ENCODE measurements around the gene MARK3.

MARK3 gene

DNA sequence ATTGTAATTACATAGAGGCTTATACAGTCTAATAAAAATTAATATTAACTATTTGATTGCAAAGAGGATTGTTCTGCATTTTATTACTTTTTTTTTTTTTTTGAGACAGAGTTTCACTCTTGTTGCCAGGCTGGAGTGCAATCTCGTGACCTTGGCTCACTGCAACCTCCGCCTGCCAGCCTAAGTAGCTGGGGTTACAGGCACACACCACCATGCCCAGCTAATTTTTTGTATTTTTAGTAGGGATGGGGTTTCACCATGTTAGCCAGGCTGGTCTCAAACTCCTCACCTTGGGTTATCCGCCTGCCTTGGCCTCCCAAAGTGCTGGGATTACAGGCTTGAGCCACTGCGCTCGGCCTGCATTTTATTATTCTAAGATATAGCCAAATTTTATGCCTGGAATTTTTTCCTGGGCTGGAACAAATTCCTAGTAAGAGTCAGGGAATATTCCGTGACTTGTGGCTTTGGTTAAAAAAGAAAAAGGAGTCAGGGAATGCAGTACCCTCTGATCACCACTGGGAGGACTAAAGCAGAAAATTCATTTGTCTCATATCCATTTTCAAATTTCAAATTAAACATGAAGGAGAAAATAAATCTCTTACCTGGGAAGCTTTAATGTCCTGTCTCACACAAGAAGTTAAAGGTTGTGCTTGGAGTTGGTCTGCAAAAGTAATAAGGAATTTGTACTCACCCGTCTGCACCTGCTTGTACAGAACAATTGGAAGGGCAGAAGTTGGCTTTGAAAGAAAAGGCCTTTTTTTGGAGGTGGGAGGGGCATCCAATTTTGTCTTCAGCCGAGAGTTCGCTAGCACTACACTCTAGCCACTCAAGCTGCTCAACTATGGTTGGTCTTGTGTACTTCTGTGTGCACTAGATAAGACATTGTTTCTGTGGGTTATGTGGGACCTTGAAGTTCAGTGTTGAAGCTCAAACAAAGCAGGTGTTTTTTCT, 8.7 kb downstream of the MARK3 start:
- Histone ChIP-seq H3K27me3 (ENCODE audit: control insufficient read depth, insufficient read depth, low read length, poor library complexity, severe bottlenecking) (no peaks in the 10 kb centered on the region), H3K4me1 (ENCODE audit: control insufficient read depth, insufficient read depth, low read length) (peaks cover 3% of the 10 kb centered on the region), H3K27ac (ENCODE audit: insufficient read depth, low read depth, low read length, poor library complexity, severe bottlenecking) (no peak overlapping the region), H3K9me3 (ENCODE audit: control insufficient read depth, low read length) (no peaks in the 10 kb centered on the region), H3K36me3 (ENCODE audit: control insufficient read depth, insufficient read depth, low read length) (no peaks in the 10 kb centered on the region), H3K4me3 (ENCODE audit: insufficient read depth, low read depth, low read length) (no peak overlapping the region)
- WGBS, 2 experiments: 64 to 72% methylated on average over 7 to 9 of the region's 9 CpGs

DNA sequence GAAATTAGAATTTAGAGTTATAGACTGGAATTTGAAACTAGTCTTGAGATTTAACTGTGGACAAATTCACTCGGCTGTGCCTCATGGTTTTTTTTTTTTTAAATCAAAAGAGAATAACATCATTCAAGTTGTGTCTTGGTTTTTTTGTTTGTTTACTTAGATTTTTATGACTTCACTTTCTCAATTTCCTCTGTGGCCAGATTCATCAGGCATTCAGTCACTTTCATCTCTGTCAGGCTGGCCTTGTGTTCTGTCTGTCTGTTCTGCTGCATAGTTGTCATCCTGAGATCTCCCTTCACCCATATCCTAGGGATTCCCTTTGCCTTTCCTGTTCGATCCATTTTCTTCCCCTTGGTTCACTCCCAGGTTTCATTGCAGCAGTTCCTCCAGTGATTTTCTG, 10.0 kb downstream of the MARK3 start:
- WGBS, 2 experiments: 87 to 94% methylated on average over 2 of the region's 2 CpGs
- peaks cover 3% of the 10 kb centered on the region for H3K4me1 ChIP-seq (ENCODE audit: control insufficient read depth, insufficient read depth, low read length)
- no peaks in the 10 kb centered on the region for H3K36me3 ChIP-seq (ENCODE audit: control insufficient read depth, insufficient read depth, low read length)
- no peak overlapping the region for H3K4me3 ChIP-seq (ENCODE audit: insufficient read depth, low read depth, low read length)
- H3K9me3 ChIP-seq (ENCODE audit: control insufficient read depth, low read length): no peaks in the 10 kb centered on the region
- no peak overlapping the region for H3K27ac ChIP-seq (ENCODE audit: insufficient read depth, low read depth, low read length, poor library complexity, severe bottlenecking)
- H3K27me3 ChIP-seq (ENCODE audit: control insufficient read depth, insufficient read depth, low read length, poor library complexity, severe bottlenecking): no peaks in the 10 kb centered on the region

DNA sequence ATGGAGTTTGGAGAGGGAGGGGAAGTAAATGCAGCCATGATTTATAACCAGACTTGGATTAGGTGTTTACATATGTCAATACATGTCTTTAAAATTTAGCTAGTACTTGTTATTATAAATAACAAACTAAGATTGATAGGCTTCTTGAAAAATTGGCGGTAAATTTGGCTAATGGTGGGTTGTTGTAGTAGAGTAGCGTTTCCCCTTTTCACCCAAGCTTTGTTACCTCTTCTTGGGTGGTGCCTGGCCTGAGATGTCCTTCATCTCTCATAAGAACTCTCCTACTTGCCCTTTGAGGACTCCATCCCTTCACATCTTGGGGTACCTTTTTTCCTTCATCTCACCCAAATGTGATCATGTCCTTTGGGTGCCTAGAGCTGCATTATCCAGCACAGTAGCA, 11.2 kb downstream of the MARK3 start:
- Histone ChIP-seq H3K27me3 (ENCODE audit: control insufficient read depth, insufficient read depth, low read length, poor library complexity, severe bottlenecking) (no peaks in the 10 kb centered on the region), H3K4me3 (ENCODE audit: insufficient read depth, low read depth, low read length) (no peak overlapping the region), H3K9me3 (ENCODE audit: control insufficient read depth, low read length) (no peaks in the 10 kb centered on the region), H3K4me1 (ENCODE audit: control insufficient read depth, insufficient read depth, low read length) (peaks cover 10% of the 10 kb centered on the region), H3K36me3 (ENCODE audit: control insufficient read depth, insufficient read depth, low read length) (no peaks in the 10 kb centered on the region), H3K27ac (ENCODE audit: insufficient read depth, low read depth, low read length, poor library complexity, severe bottlenecking) (no peak overlapping the region)
- WGBS, 2 experiments: 95 to 100% methylated on average over 1 to 2 of the region's 2 CpGs

DNA sequence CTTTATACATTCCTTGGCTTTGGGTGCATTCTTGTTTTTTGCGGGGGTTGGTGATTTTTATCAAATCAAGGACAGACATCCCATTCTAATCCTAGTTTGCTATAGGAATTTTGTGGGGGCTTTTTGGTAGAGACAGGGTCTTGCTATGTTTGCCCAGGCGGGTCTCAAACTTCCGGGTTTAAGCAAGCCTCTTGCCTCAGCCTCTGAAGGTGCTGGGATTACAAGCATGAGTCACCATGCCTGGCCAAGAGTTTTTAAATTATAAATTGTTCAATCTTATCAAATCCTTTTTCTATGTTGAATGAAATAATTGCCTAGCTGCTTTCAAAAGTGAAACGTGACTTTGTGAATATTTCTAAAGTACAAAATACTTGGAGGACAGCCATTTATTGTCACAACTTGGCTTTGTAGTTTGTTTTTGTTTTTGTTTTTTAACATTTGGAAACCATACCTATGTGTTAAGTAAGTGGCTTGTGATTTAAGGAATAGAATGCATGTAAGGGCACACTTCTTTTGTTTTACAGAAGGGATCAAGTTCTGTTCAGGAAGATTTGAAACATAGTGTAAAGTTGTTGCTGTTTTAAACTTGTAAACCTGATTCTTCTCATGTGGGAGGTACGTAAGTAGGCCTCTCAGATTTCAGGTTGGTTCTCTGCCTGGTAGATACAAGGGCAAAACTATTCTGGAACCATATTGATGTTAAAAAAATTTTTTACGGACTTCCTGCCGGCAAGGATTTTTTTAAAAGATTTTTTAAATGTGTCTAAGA, 13.4 kb downstream of the MARK3 start:
- Histone ChIP-seq H3K36me3 (ENCODE audit: control insufficient read depth, insufficient read depth, low read length) (no peaks in the 10 kb centered on the region), H3K4me3 (ENCODE audit: insufficient read depth, low read depth, low read length) (no peak overlapping the region), H3K9me3 (ENCODE audit: control insufficient read depth, low read length) (no peaks in the 10 kb centered on the region), H3K27me3 (ENCODE audit: control insufficient read depth, insufficient read depth, low read length, poor library complexity, severe bottlenecking) (no peaks in the 10 kb centered on the region), H3K27ac (ENCODE audit: insufficient read depth, low read depth, low read length, poor library complexity, severe bottlenecking) (no peak overlapping the region), H3K4me1 (ENCODE audit: control insufficient read depth, insufficient read depth, low read length) (peaks cover 17% of the 10 kb centered on the region)
- WGBS, 2 experiments: 96 to 98% methylated on average over 6 to 7 of the region's 7 CpGs

DNA sequence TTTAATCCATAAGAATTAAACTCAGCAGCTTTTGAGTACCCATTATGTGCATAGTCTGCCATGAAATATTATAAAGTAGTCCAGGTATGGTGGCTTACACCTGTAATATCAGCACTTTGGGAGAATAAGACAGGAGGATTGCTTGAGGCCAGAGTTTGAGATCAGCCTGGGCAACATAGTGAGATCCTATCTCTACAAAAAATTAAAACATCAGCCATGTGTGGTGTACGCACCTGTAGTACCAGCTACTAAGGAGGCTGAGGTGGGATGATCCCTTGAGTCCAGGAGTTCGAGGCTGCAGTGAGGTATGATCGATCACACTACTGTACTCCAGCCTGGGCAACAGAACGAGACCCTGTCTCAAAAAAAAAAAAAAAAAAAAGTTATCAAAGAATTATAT, 15.3 kb downstream of the MARK3 start:
- H3K27ac ChIP-seq (ENCODE audit: insufficient read depth, low read depth, low read length, poor library complexity, severe bottlenecking): no peak overlapping the region
- H3K27me3 ChIP-seq (ENCODE audit: control insufficient read depth, insufficient read depth, low read length, poor library complexity, severe bottlenecking): no peaks in the 10 kb centered on the region
- no peaks in the 10 kb centered on the region for H3K9me3 ChIP-seq (ENCODE audit: control insufficient read depth, low read length)
- H3K4me1 ChIP-seq (ENCODE audit: control insufficient read depth, insufficient read depth, low read length): peaks cover 14% of the 10 kb centered on the region
- 77 to 83% methylated on average over 3 of the region's 4 CpGs for WGBS, 2 experiments
- no peaks in the 10 kb centered on the region for H3K36me3 ChIP-seq (ENCODE audit: control insufficient read depth, insufficient read depth, low read length)
- no peak overlapping the region for H3K4me3 ChIP-seq (ENCODE audit: insufficient read depth, low read depth, low read length)

DNA sequence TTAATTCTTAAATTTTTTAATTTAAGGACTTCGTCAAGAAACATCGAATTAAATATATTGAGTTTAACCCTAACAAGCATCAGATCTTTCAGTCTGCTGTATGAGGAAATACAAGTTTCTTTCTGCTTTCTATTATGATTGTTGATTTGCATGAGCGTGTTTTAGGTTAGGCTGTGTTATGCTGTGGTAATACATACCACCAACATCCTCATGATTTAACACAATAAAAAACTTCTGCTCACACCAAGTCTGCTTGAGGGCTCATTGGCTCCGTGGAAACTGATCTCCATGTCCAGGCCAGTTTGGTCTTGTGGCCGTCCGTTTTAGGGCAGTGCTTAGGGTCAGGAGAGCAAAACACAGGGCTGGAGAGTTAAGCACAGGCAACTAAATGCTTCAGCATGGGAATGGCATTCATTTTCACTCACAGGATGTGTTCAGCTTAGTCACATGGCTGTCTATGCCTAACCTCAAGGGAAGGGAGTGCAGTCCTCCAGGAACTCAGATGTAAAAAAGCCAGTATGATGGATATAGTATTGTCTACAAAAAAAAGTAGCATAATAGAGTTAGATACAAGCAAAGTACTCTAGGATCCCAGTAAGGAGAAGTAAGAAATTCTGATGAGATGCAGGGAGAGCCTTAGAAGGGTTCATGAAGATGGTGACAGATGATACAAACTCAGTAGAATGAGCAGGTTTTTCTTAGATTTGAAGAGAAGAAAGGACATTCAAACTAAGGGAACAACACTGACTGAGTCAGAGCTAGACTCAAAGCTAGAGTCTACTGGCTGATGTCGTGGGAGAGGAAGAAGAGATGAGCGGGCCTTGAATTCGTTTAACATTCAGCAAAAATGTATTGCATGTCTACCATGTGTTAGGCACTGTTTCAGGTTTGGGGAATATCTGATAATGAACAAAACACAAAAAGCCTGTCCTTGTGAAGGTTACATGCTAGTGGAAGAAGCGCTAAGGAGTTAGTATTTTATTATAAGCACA, 16.3 kb downstream of the MARK3 start:
- no peaks in the 10 kb centered on the region for H3K9me3 ChIP-seq (ENCODE audit: control insufficient read depth, low read length)
- no peak overlapping the region for H3K4me3 ChIP-seq (ENCODE audit: insufficient read depth, low read depth, low read length)
- H3K36me3 ChIP-seq (ENCODE audit: control insufficient read depth, insufficient read depth, low read length): peaks cover 4% of the 10 kb centered on the region
- 77 to 81% methylated on average over 7 to 10 of the region's 10 CpGs for WGBS, 2 experiments
- H3K27ac ChIP-seq (ENCODE audit: insufficient read depth, low read depth, low read length, poor library complexity, severe bottlenecking): peak overlapping the region; percentile 11
- H3K4me1 ChIP-seq (ENCODE audit: control insufficient read depth, insufficient read depth, low read length): peaks cover 14% of the 10 kb centered on the region
- H3K27me3 ChIP-seq (ENCODE audit: control insufficient read depth, insufficient read depth, low read length, poor library complexity, severe bottlenecking): no peaks in the 10 kb centered on the region

DNA sequence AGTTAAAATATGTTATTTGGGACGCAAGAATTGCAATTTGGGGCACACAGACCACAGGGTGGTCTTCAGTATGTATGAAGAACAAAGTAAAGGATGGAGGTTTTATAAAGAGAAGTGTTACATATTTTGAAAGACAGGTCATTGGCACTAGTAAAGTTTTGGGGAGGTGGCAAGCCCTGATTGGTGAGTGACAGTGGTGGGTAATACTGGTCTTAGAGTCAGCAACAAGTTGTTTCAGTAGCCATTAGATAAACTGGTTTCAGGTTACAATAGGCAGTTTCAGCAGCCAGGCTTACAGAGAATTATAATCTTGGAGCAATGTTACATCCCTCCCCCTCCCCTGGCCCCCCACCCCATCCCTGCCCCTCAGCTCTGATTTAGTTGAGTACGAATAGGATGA, 17.5 kb downstream of the MARK3 start:
- Histone ChIP-seq H3K27me3 (ENCODE audit: control insufficient read depth, insufficient read depth, low read length, poor library complexity, severe bottlenecking) (no peaks in the 10 kb centered on the region), H3K4me3 (ENCODE audit: insufficient read depth, low read depth, low read length) (no peak overlapping the region), H3K4me1 (ENCODE audit: control insufficient read depth, insufficient read depth, low read length) (peaks cover 14% of the 10 kb centered on the region), H3K27ac (ENCODE audit: insufficient read depth, low read depth, low read length, poor library complexity, severe bottlenecking) (no peak overlapping the region), H3K9me3 (ENCODE audit: control insufficient read depth, low read length) (no peaks in the 10 kb centered on the region), H3K36me3 (ENCODE audit: control insufficient read depth, insufficient read depth, low read length) (peaks cover 4% of the 10 kb centered on the region)
- WGBS, 2 experiments: 96% methylated on average over 1 of the region's 2 CpGs

DNA sequence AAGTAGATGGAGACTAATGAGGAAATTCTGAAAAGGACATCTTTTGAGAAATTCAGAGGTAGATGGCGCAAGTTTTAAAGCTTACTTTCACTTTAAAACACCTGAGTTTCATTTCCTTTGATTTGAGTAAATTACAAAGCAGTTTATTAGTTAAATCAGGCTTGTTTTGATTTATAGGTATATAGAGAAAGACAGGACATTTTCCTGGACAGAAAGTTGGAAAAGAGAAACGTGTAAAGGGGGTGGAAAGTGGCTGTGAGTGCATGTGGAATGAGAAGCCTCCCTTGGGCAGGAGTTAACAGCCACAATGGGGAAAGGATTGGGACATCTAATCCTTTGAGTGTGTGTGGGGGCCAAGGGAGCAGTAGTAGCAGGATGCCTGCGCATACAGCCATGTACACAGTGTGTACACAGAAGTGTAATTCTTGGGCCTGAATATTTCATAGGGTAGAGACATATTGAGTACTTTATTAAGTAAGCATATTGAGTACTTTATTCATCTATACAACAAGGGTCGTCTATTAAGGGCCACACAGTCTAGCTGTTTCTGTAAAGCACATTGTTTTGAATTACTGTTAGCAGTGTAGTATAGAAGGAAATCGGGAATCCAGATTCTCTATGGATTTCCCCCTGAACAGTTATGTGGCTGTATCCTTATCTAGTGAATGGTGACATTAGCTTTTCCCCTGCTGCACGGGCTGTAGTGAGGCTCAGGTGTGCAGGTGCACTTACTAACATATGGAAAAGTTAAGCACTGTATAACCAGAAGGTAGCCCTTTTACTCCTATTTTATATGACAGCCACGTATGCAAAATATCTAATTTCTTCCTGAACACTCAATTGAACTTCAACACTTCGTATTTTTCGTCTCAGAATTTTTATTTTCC, 19.1 kb downstream of the MARK3 start:
- Histone ChIP-seq H3K27me3 (ENCODE audit: control insufficient read depth, insufficient read depth, low read length, poor library complexity, severe bottlenecking) (no peaks in the 10 kb centered on the region), H3K36me3 (ENCODE audit: control insufficient read depth, insufficient read depth, low read length) (peaks cover 8% of the 10 kb centered on the region), H3K9me3 (ENCODE audit: control insufficient read depth, low read length) (no peaks in the 10 kb centered on the region), H3K4me1 (ENCODE audit: control insufficient read depth, insufficient read depth, low read length) (peaks cover 14% of the 10 kb centered on the region), H3K27ac (ENCODE audit: insufficient read depth, low read depth, low read length, poor library complexity, severe bottlenecking) (no peak overlapping the region), H3K4me3 (ENCODE audit: insufficient read depth, low read depth, low read length) (no peak overlapping the region)
- WGBS, 2 experiments: 84 to 91% methylated on average over 6 to 9 of the region's 9 CpGs

DNA sequence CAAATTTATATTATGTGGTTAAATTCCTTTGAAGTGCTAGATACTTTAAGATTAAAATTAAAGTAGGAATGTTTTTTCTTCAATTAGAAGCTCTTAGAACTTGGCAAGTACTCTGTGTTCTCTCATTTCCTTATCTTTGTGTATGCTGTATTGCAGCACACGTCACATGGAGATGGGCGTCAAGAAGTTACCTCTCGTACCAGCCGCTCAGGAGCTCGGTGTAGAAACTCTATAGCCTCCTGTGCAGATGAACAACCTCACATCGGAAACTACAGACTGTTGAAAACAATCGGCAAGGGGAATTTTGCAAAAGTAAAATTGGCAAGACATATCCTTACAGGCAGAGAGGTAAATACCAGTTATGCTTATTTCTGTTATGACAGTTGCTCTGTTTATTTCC, 19.7 kb downstream of the MARK3 start:
- 96 to 99% methylated on average over 7 of the region's 7 CpGs for WGBS, 2 experiments
- H3K36me3 ChIP-seq (ENCODE audit: control insufficient read depth, insufficient read depth, low read length): peaks cover 8% of the 10 kb centered on the region
- no peaks in the 10 kb centered on the region for H3K27me3 ChIP-seq (ENCODE audit: control insufficient read depth, insufficient read depth, low read length, poor library complexity, severe bottlenecking)
- H3K4me3 ChIP-seq (ENCODE audit: insufficient read depth, low read depth, low read length): no peak overlapping the region
- peaks cover 14% of the 10 kb centered on the region for H3K4me1 ChIP-seq (ENCODE audit: control insufficient read depth, insufficient read depth, low read length)
- no peak overlapping the region for H3K27ac ChIP-seq (ENCODE audit: insufficient read depth, low read depth, low read length, poor library complexity, severe bottlenecking)
- no peaks in the 10 kb centered on the region for H3K9me3 ChIP-seq (ENCODE audit: control insufficient read depth, low read length)
